Activated gamma-delta T cell treated with anti-CD3 and anti-CD28 coated beads, Interleukin-2, amount 50 U/mL, for 16 hours (primary cell): ENCODE data around the gene FBXW12.

Experiments
- DNase-seq: peaks from one replicate; pipeline ENCODE4 v3.0.0-alpha.2; 2020; ENCODE audit warnings: low read depth

FBXW12 gene

GRCh38 chr3:48408823-48409281 is 36.8 kb downstream of the FBXW12 start:
- DNase-seq = no peak

DNA sequence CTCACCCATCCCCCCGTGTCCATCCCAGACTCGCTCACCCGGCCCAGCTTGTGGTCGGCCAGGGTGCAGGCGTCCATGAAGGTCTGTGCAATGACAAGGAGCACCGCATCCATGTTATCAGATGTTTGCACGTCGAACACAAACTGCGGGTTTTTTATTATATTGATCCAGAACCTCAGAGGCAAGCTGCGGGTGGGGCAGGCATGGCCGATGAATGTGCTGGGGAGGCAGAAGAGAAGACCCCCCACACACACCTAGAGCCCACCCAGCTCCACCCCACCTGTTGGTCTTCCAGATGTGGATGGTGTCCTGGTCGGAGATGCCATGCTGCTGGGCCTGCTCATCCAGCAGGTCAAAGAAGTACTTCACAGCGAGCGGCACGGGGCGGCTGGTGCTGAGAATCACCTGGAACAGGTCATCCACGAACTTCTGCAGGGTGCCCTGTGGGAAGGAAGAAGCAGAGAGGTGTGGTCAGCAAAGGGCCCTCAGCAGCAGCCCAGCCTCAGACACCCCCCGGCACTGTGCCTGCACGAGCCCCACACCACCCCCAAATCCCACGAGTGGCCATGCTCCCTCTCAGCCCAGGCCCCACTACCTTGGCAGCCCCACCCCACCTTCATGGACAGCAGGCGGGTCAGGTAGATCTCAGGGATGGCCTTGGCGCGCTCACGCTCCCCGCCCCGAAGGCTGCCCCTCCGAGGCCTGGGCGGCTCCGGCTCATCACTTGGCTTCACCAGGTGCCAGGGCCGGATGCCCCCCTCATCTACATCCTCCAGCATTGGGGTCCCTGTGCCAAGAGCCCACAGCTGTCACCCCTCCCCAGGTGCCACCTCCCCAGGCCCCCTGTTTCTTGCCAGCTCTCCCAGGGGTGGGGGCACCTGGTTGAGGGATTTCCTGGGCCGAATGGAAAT is 37.5 kb downstream of the FBXW12 start:
- DNase-seq = no peak

GRCh38 chr3:48410205-48411040 is 38.4 kb downstream of the FBXW12 start:
- no peak for DNase-seq

DNA sequence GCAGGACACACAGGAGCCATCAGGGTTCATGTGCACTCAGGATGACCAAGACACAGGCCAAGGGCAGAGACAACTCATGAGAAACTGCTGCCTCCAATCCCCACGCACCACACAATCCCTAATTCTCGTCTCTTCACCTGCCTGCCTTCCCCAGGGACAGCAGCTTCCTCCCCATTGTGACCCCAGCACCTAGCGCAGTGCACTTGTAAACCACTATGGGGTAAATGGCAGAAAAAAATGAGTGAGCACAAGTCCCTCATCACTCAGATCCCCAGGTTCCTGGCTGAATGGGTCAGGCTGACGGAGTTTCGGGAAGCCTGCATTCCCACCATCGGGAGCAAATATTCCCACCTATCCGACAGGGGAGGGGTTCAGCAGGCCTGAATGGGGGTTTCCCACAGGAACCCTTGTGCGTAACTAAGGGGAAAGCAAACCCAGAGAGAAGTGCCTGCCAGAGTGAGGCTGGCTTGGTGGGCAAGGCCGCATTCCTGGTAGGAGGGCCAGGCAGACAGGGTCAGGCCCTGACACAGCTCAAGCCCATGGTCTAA is 39.1 kb downstream of the FBXW12 start:
- no peak for DNase-seq

GRCh38 chr3:48411606-48412374 is 39.8 kb downstream of the FBXW12 start:
- DNase-seq = no peak

DNA sequence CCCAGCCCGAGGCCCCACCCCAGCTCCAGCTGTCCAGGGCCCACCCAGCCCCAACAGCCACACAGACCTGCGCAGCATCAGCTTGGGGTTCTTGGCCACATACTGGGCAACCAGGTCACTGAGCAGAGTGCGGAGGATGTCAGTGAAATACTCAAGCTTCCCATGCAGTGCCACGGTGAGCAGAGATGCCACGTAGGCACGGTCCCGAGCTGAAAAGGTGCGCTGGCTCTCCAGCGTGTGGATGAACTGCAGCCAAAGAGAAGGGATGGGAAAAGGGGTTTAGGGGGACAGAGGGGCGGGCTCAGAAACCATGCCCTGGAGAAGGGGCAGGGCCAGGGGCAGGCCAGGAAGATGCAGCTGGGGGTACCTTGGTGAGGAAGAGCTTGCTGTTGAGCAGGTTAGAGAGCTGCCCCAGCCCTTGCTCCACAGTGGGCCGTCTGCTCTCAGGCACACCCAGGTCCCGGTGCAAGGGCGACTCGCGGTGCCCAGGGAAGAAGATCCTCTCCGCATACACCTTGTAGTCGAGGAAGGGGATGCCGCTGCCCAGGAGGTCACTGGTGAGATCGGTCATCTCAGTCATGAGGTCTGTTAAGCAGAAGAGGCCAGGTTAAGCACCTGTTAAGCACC is 40.5 kb downstream of the FBXW12 start:
- no peak for DNase-seq

DNA sequence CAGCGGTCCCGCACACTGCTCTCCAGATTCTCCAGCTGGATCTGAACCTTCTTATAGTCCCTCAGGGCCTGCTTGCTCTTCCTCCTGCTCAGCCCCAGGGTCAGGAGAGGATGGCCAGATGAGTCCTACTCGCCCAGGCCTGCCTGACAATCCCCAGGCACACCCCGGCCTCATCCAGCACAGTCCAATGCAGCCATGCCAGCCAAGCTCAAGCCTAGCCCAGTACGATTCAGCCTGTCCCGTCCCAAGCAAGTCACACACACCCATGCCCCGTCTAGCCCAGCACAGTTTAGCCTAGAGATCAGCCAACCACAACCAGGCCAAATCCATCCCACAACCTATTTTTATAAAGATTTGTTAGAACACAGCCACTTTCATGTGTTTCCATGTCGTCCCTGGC is 41.1 kb downstream of the FBXW12 start:
- DNase-seq = no peak

GRCh38 chr3:48413611-48414010 is 41.6 kb downstream of the FBXW12 start:
- no peak for DNase-seq

DNA sequence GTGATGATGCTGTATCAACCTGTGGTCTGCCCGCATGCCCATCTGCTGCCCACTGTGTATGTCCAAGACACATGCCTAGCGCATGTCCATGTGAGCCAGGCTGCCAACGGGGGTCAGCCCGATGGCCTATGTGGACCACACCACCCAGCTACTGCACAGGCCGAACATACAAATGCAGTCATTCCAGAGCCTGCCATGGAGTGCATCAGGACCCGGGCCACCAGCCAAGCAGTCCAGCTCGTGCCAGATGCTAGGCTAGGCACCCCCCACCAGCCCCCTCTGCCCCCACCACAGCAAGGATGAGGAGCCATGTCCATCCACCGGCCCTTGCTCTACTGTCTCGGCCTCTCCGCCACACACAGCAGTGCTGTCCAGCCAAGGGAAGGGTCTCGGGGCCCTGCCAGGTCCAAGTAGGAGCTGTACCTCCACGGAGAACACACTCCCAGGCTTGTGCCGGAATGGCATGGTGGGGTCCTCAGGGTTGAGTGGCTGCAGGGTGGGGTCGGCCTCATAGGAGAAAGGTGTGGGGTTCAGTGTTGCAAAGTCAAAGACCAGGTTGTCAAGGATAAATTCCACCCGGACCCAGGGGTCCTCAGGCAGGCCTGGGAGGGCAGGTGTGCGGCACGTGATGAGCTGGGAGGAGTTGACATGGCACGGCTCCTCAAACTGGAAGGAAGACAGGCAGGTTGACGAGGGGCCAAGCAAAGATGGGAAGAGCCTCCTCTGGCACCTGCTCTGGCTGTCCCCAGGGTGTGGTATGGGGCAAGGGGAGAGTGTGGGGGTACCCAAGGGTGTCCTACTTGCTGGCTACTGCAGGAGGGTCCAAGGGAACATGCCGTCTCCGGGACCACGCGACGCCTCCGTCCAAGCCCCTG is 42.6 kb downstream of the FBXW12 start:
- DNase-seq = no peak

DNA sequence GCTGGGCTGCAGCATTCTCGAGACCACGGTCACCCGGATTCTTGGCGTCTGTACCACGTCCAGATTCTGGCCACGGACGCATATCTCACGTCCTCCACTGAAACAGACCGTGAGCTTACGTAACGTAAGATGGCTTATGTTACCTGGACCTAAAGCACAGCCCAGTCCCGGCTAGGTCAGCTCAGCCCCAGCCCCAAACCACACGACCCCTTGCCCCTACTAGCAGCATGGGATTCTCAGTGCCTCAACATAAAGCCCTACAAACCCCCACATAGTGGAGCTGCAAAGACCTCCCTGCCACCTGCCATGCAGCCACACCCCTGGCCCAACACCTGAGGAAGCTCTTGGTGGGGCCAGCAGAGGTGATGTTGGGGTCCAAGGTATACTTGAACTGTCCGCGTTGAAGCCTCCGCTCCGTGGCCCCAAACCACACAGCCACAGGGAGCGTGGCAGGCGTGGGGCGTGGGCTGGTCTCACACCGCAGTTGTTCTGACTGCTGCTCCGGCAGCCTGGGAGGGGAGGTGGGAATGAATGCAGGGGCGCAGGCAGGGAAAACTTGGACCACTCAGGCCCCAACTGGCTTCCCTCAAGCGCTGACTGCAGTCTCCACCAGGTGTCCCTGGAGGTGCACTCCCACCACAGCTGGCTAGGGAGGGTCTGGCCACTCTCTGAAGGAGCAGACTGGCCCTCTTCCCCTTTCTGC is 43.4 kb downstream of the FBXW12 start:
- no peak for DNase-seq

GRCh38 chr3:48416091-48416505 is 44.1 kb downstream of the FBXW12 start:
- no peak for DNase-seq

DNA sequence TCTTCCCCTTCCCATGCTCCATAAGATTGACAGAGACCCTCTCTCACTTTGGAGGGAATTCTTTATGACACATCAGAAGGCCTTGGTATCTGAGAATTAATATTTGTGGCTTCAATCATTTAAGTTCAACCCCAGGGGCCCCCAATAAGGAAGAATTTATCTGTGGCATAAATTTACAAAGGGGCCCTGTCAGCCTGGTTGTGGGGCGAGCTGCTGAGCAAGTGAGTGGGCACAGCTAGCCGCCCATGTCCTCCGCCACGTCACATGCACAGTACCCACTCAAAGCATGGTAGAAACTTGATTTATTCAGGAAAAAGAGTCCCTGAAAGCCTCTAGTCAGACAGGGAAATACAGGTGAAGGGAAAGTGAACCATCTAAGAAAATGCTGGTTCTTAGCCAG is 44.5 kb downstream of the FBXW12 start:
- no peak for DNase-seq

DNA sequence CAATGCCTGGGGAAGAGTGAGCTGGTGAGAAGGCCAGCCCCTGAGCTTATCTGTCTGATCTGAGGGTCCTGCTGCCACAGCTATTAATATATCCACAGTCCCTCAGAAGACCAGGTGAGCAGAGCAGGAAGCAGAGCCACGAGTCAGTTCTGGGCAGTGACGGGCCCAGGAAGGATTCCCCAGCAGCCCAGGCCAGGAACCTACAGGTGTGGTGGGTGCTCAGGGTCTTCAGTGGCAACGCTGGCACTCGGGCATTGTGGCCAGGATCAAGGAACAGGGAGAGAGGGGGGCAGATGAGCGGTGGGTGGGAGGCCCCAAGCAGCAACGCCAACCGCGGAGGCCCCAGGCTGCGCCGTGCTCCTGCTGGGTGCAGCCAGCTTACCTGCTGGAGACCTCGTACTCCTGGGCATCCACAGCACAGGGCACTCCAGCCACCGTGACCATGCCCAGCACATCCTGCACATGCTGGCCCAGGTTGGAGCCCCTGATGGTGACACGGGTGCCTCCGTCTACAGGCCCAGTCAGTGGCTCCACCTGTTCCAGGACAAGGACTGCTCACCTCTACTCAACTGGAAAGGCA is 45.6 kb downstream of the FBXW12 start:
- DNase-seq = no peak

GRCh38 chr3:48418140-48418539 is 46.1 kb downstream of the FBXW12 start:
- no peak for DNase-seq

GRCh38 chr3:48418651-48419050 is 46.6 kb downstream of the FBXW12 start:
- DNase-seq = no peak

DNA sequence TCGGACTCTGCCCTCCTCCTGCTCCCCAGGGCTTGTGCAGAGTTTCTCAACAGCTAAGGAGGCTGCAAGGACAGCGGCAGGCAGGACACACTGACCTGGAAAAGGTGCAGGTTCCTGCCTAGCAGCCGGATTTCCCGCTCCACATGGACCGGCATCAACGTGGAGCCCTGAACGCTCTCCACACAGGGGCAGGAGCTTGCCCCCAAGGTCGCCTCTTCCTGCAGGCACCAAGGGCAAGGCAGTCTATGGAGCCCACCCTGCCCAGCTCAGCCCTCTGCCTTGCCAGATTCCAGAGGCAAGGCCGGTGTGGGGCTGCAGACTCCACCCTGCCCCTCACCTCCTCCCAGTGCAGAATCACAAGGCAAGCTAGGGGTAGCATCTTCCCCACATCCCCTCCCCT is 47.1 kb downstream of the FBXW12 start:
- DNase-seq = no peak

DNA sequence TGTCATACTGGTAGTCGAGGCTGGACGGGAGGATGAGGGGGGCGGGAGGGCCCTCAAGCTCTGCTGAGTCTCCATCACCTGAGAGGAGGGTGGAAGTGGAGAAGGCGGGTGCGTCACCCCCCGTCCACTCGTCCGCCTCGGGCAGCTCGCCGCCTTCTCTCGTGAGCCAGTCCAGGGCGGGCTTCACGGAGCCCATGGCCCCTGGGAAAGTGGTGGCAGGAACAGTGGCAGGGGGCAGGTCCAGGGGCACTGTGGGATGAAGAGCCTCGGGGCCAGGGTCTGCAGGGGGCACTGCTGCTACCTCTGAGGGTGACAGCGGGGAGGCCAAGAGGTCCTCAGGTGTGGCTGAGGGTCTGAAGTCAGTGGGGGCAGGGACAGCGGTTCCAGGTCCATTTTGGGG is 47.6 kb downstream of the FBXW12 start:
- DNase-seq = no peak

DNA sequence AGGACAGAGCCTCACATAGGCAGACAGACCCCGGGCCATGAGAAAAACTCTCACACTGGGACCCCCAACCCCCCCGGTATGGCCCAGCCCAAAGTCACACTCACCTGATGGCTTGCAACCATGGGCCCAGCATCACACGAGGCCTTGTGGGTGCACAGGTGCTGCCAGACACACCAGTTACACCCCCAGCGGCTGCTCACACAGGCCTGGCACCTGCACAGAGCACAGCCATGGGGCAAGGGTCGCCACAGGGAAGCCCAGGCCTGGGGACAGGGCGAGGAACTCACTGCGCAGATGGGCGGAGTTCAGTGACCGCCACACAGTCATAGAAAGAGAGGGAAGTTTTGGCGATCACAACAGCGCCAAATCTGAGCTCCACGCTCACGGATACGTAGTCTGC is 48.5 kb downstream of the FBXW12 start:
- no peak for DNase-seq

DNA sequence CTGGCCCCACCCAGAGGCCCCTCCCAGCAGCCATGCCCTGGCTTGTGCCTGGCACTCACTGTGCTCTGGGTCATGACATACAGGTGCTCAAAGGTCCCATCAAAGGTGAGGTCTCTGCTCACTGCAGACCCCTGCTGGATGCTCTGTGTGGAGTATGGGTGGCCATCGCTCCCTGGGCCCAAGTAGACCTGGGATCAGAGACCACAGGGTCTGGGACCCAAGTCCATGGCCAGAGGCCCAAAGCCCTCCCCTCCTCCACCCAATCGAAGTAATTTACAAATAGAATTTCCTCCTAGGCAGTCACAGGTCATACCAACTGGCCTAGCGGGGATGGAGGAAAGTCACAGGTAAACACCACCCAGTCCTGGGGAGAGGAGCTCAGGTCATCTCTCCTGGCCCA is 50.3 kb downstream of the FBXW12 start:
- DNase-seq = no peak
